Measurements from ENCODE around the gene SMC5.
"Not testable (repeated sequence)": the region's sequence is repeated elsewhere in the genome, so short reads cannot be mapped to it uniquely, and the experiment has no call there.

Gene SMC5

GRCh38 chr9:70263421-70263820 is 4.6 kb downstream of the SMC5 start:
- DNase-seq (ENCODE audit: low read depth in 3 of 3): no peak

- DNase-seq (ENCODE audit: low read depth in 3 of 3): no peak
These were observed 19.5 kb downstream of the SMC5 start for GRCh38 chr9:70278305-70278704.

GRCh38 chr9:70283848-70284247 is 25.1 kb downstream of the SMC5 start:
- DNase-seq (ENCODE audit: low read depth in 3 of 3): no peak

- DNase-seq (ENCODE audit: low read depth in 3 of 3): no peak
These were observed 26.5 kb downstream of the SMC5 start for GRCh38 chr9:70285246-70285645.

- DNase-seq (ENCODE audit: low read depth in 3 of 3): no peak
These were observed 27.3 kb downstream of the SMC5 start for GRCh38 chr9:70285981-70286598.

GRCh38 chr9:70290626-70291025 is 31.8 kb downstream of the SMC5 start:
- DNase-seq (ENCODE audit: low read depth in 3 of 3): no peak

GRCh38 chr9:70291446-70291845 is 32.7 kb downstream of the SMC5 start:
- DNase-seq (ENCODE audit: low read depth in 3 of 3): no peak

- no peak for DNase-seq (ENCODE audit: low read depth in 3 of 3)
These were observed 33.5 kb downstream of the SMC5 start for GRCh38 chr9:70292253-70292652.

GRCh38 chr9:70293214-70293613 is 34.4 kb downstream of the SMC5 start:
- DNase-seq (ENCODE audit: low read depth in 3 of 3): no peak

- DNase-seq (ENCODE audit: low read depth in 3 of 3): no peak
These were observed 38.4 kb downstream of the SMC5 start for GRCh38 chr9:70297141-70297540.

GRCh38 chr9:70298245-70298771 is 39.5 kb downstream of the SMC5 start:
- no peak for DNase-seq (ENCODE audit: low read depth in 3 of 3)

GRCh38 chr9:70303268-70303667 is 44.5 kb downstream of the SMC5 start:
- no peak for DNase-seq (ENCODE audit: low read depth in 3 of 3)

- no peak for DNase-seq (ENCODE audit: low read depth in 3 of 3)
These were observed 46.0 kb downstream of the SMC5 start for GRCh38 chr9:70304810-70305209.

GRCh38 chr9:70315389-70315788 is 56.6 kb downstream of the SMC5 start:
- DNase-seq (ENCODE audit: low read depth in 3 of 3): no peak

GRCh38 chr9:70318002-70318401 is 59.2 kb downstream of the SMC5 start:
- no peak for DNase-seq (ENCODE audit: low read depth in 3 of 3)

- no peak for DNase-seq (ENCODE audit: low read depth in 3 of 3)
These were observed 63.3 kb downstream of the SMC5 start for GRCh38 chr9:70322096-70322495.

- DNase-seq (ENCODE audit: low read depth in 3 of 3): no peak
These were observed 66.2 kb downstream of the SMC5 start for GRCh38 chr9:70324963-70325362.

GRCh38 chr9:70328625-70329024 is 69.8 kb downstream of the SMC5 start:
- not testable (repeated sequence) for DNase-seq (ENCODE audit: low read depth in 3 of 3)

- DNase-seq (ENCODE audit: low read depth in 3 of 3): no peak
These were observed 81.8 kb downstream of the SMC5 start for GRCh38 chr9:70340572-70340971.

GRCh38 chr9:70347046-70347445 is 88.3 kb downstream of the SMC5 start:
- DNase-seq (ENCODE audit: low read depth in 3 of 3): no peak

- no peak for DNase-seq (ENCODE audit: low read depth in 3 of 3)
These were observed 93.6 kb downstream of the SMC5 start for GRCh38 chr9:70352356-70352755.

GRCh38 chr9:70352802-70353201 is 94.0 kb downstream of the SMC5 start:
- no peak for DNase-seq (ENCODE audit: low read depth in 3 of 3)

GRCh38 chr9:70355801-70356200 is 97.0 kb downstream of the SMC5 start:
- no peak for DNase-seq (ENCODE audit: low read depth in 3 of 3)

GRCh38 chr9:70362952-70363351 is 104.2 kb downstream of the SMC5 start:
- DNase-seq (ENCODE audit: low read depth in 3 of 3): no peak

Data from stimulated activated CD4-positive, alpha-beta T cell treated with anti-CD3 and anti-CD28 coated beads, TNF-alpha, amount 100 ng/mL, for 48 hours (primary cell).